Testis (tissue), 3 donors: Measurements from ENCODE around the gene MSI2. TPM values are rescaled to one million over a fixed set of nuclear protein-coding genes. Genes with fewer than 3 reads are reported as not detected.

Experiments used
- DNase-seq: peaks from one replicate; pipeline ENCODE4 v3.0.0-alpha.2; 2019
- H3K27ac ChIP-seq, 2 donors: fragments of 200-600 bp; sonication (generic); one replicate each; pipeline ENCODE4 v1.5.1; 2019
- H3K27me3 ChIP-seq: fragments of 200-600 bp; sonication (generic); one replicate; pipeline ENCODE4 v1.5.1; 2019
- H3K36me3 ChIP-seq: fragments of 200-600 bp; sonication (generic); one replicate; pipeline ENCODE4 v1.5.1; 2017; ENCODE audit warnings: low read depth; ENCODE audit errors: missing control alignments
- H3K4me1 ChIP-seq: fragments of 200-600 bp; sonication (generic); one replicate; pipeline ENCODE4 v1.5.1; 2019
- H3K4me3 ChIP-seq, 2 donors: fragments of 200-600 bp; sonication (generic); one replicate each; pipeline ENCODE4 v1.5.1; 2017 to 2019
- H3K9me3 ChIP-seq: fragments of 200-600 bp; sonication (generic); one replicate; pipeline ENCODE4 v1.5.1; 2017
- POLR2A ChIP-seq: fragments of 450-650 bp; IDR thresholded peaks from one replicate; pipeline ENCODE4 v1.6.1; 2017; ENCODE audit warnings: antibody characterized with exemption, mild to moderate bottlenecking, moderate library complexity
- WGBS, 2 donors: methylation state at CpG; one replicate each; pipeline ENCODE4 v1.1.5; 2018; 5-methylcytosine and 5-hydroxymethylcytosine counted together
- intact Hi-C: fragments of 100-400 bp; cut with DNase I; formaldehyde crosslinking; loops from one replicate; pipeline ENCODE4 v1.15.1; 2023; ENCODE audit warnings: low total_unique reads
- polyA plus RNA-seq: library from polyadenylated mRNA; stranded (reverse); fragments of 350-450 nt; fragmentation: Illumina TruSeq; extraction: RNeasy Lipid Tissue Mini Kit (QIAGEN cat#74804); gene quantifications from one replicate; pipeline ENCODE4 v1.2.3, GENCODE V29; 2014; ENCODE audit warnings: low read depth, low replicate concordance; ENCODE audit not compliant: insufficient read depth
- total RNA-seq, 2 donors: library from RNA; depleted of rRNA; stranded (reverse); fragments of >200 nt; gene quantifications; one replicate each; pipeline ENCODE4 v1.2.3, GENCODE V29; 2016
- TF ChIP-seq, protein P1 (sequence below), 3 experiments: fragments of 450-650 bp in 2 of 3; fragments of 200-600 bp in 1 of 3; sonication (generic) in 1 of 3; IDR thresholded peaks; one replicate each; pipeline ENCODE4 v1.5.1; 2016 to 2019; ENCODE audit warnings: antibody characterized with exemption in 3 of 3, mild to moderate bottlenecking in 2 of 3, moderate library complexity in 1 of 3

The MSI2 gene
- total and polyA plus RNA-seq, 3 donors from 2014 or later, result 46.5 to 106 (median 76.6) TPM

DNA sequence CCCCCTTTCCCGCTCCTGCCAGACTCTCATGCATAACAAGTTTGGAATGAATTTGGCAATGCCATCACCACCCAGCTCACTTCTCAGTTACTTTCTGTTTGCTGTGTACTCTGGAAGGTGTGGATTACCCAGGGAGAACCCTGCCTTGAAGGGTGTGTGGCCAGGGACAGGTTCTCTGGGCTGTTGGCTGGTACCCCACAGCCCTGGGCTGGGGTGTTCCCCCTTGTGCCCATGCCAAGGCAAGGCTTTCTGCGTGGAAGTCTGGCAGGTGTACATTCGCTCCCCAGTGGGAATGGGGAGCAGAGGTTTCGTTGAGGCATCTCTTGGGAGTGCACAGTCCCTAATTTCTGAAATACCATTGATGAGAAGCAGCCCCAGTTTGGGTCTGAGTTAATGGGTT lies 301.1 kb downstream of the MSI2 start:
- Histone ChIP-seq H3K36me3 (no peaks in the 10 kb centered on the region), H3K4me3 (no peak overlapping the region), H3K4me1 (peaks cover 13% of the 10 kb centered on the region), H3K27ac (no peak overlapping the region), H3K9me3 (no peaks in the 10 kb centered on the region), H3K27me3 (no peaks in the 10 kb centered on the region)
- WGBS, 2 donors, result 94 to 96% methylated on average over 4 of the region's 4 CpGs
- TF ChIP-seq POLR2A, result no peak
- TF ChIP-seq, protein P1, sequence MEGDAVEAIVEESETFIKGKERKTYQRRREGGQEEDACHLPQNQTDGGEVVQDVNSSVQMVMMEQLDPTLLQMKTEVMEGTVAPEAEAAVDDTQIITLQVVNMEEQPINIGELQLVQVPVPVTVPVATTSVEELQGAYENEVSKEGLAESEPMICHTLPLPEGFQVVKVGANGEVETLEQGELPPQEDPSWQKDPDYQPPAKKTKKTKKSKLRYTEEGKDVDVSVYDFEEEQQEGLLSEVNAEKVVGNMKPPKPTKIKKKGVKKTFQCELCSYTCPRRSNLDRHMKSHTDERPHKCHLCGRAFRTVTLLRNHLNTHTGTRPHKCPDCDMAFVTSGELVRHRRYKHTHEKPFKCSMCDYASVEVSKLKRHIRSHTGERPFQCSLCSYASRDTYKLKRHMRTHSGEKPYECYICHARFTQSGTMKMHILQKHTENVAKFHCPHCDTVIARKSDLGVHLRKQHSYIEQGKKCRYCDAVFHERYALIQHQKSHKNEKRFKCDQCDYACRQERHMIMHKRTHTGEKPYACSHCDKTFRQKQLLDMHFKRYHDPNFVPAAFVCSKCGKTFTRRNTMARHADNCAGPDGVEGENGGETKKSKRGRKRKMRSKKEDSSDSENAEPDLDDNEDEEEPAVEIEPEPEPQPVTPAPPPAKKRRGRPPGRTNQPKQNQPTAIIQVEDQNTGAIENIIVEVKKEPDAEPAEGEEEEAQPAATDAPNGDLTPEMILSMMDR (IDR thresholded peaks at IDR 0.05), result no peak
- intact Hi-C loops, result no loop called here
- DNase-seq, result no peak

DNA sequence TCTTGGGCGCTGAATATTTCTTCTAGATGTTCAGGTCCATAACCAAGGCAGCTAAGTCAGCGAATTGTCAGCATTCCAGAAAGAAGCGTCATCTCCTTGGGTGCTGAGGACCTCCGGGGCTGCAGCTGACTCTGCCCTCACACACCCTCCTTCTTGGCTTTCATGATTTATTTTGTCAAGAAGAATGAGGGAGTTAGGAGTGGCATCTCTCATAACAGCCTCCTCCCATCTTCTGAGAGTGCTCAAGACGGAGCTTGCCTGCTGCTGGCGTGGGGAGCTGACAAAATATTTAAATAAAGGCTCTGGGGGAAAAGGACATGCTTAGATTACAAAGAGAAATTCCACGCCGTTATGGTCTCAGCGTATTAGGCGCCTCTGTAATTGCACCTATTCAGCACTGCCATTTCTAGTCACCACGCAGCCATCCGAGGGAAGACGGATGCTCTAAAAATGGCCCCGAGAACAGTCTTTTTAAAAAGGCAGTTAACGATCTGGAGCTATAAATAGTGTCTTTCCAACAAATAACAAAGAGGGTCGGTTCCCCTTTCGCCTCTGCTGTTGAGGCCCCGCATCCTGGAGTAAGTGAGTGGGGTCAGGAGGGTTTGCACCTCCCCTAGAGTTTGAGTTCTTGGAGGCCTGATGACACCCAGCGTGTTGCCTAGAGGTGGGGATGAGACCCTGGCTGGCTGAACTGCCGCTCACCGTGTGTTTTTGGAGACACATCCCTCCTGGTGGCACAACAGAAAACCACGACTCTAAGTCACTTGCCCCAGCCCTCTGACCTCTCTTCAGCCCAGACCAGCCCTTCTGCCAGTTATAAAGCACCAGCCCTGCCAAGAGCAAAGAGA lies 301.7 kb downstream of the MSI2 start:
- Histone ChIP-seq H3K9me3 (no peaks in the 10 kb centered on the region), H3K4me1 (peaks cover 9% of the 10 kb centered on the region), H3K36me3 (no peaks in the 10 kb centered on the region), H3K27me3 (no peaks in the 10 kb centered on the region), H3K27ac (no peak overlapping the region), H3K4me3 (no peak overlapping the region)
- intact Hi-C loops, result no loop called here
- DNase-seq, result no peak
- 72 to 75% methylated on average over 22 of the region's 22 CpGs for WGBS, 2 donors
- no peak for TF ChIP-seq POLR2A
- TF ChIP-seq, protein P1 (IDR thresholded peaks at IDR 0.05), result no peak

DNA sequence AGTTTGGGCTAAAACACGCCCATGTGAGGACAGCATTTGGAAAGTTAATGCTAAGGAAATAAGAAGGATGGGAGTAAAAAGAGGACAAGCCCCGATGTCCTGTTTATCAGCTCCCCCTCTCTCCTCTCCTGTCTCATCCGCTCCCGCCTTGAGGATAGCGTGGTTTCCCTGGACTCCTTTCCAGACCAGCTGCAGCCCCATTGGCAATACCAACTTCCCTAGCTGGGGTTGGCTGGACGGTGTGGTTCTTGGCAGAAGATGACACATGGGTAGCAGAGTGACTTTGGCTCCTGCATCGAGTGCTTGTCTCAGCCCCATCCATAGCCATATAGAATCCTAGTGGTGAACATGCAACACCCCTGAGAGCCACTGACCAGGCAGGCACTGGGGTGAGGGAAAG lies 302.9 kb downstream of the MSI2 start:
- no peaks in the 10 kb centered on the region for H3K27me3 ChIP-seq
- intact Hi-C loops, result no loop called here
- no peak for DNase-seq
- no peak overlapping the region for H3K27ac ChIP-seq
- TF ChIP-seq, protein P1 (IDR thresholded peaks at IDR 0.05), result no peak
- no peak for TF ChIP-seq POLR2A
- WGBS, 2 donors, result 81 to 90% methylated on average over 6 to 7 of the region's 7 CpGs
- H3K4me3 ChIP-seq, result no peak overlapping the region
- H3K9me3 ChIP-seq, result no peaks in the 10 kb centered on the region
- H3K36me3 ChIP-seq, result no peaks in the 10 kb centered on the region
- peaks cover 7% of the 10 kb centered on the region for H3K4me1 ChIP-seq

DNA sequence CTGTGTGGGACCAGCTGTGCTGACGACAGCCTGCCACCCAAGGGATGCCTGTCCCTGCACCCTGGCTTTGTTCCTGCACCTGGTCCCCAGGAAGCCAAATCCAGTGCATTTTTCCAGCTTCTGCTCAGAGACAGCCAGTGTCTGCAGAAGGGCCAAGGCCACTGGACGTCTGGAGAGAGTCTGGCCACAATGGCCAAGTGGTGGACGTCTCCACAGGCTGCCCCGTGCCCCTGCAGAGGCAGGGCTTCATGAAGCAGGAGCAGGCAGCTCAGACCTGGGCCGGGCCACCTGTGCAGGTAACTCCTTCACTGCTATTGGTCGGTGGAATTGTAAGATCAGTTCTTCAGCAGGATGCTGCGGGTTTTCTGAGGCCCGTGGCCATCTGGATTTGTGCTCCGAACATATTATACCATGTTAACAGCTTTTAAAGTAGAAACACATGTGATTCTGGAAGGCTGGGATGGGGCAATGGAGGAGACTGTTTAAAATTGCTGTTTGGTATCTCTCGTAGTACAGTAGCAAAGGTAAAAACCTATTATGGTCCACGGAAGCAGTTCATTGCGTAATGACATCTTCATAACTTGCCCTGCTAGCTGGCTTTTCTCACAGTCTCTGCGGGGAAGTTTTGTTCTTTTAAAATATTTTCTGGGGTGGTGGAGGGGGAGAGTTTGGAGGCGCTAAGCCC lies 303.5 kb downstream of the MSI2 start:
- Histone ChIP-seq H3K4me3 (no peak overlapping the region), H3K9me3 (no peaks in the 10 kb centered on the region), H3K27ac (no peak overlapping the region), H3K27me3 (no peaks in the 10 kb centered on the region), H3K36me3 (no peaks in the 10 kb centered on the region), H3K4me1 (peaks cover 4% of the 10 kb centered on the region)
- no peak for DNase-seq
- TF ChIP-seq, protein P1 (IDR thresholded peaks at IDR 0.05), result no peak
- TF ChIP-seq POLR2A, result no peak
- intact Hi-C loops, result no loop called here
- WGBS, 2 donors, result 58 to 76% methylated on average over 10 to 14 of the region's 14 CpGs
